Measurements from ENCODE around the gene MYH9.
"Not testable (repeated sequence)": the region's sequence is repeated elsewhere in the genome, so short reads cannot be mapped to it uniquely, and the experiment has no call there.

Gene MYH9

GRCh38 chr22:36294801-36295200, 93.0 kb downstream of the MYH9 start:
- no peak for TF ChIP-seq CTCF (IDR thresholded peaks at IDR 0.05)
- no peak for DNase-seq (ENCODE audit: low spot score)
- H3K27ac ChIP-seq: no peak overlapping the region
- no peak overlapping the region for H3K4me3 ChIP-seq

GRCh38 chr22:36294293-36294620, 93.5 kb downstream of the MYH9 start:
- Histone ChIP-seq H3K27ac (no peak overlapping the region), H3K4me3 (no peak overlapping the region)
- DNase-seq (ENCODE audit: low spot score): no peak
- no peak for TF ChIP-seq CTCF (IDR thresholded peaks at IDR 0.05)

- no peak for TF ChIP-seq CTCF (IDR thresholded peaks at IDR 0.05)
- DNase-seq (ENCODE audit: low spot score): no peak
- Histone ChIP-seq H3K4me3 (no peak overlapping the region), H3K27ac (no peak overlapping the region)
Measured at GRCh38 chr22:36293606-36294292, 94.0 kb downstream of the MYH9 start.

- H3K4me3 ChIP-seq: no peak overlapping the region
- no peak overlapping the region for H3K27ac ChIP-seq
- no peak for TF ChIP-seq CTCF (IDR thresholded peaks at IDR 0.05)
- no peak for DNase-seq (ENCODE audit: low spot score)
Measured at GRCh38 chr22:36292823-36293530, 94.8 kb downstream of the MYH9 start.

GRCh38 chr22:36291831-36292740, 95.7 kb downstream of the MYH9 start:
- no peak overlapping the region for H3K4me3 ChIP-seq
- no peak for DNase-seq (ENCODE audit: low spot score)
- TF ChIP-seq CTCF (IDR thresholded peaks at IDR 0.05): no peak
- no peak overlapping the region for H3K27ac ChIP-seq

- DNase-seq (ENCODE audit: low spot score); H3K4me3 ChIP-seq; H3K27ac ChIP-seq: not testable (repeated sequence)
Measured at GRCh38 chr22:36290391-36291075, 97.2 kb downstream of the MYH9 start.

- not testable (repeated sequence) for DNase-seq (ENCODE audit: low spot score); H3K4me3 ChIP-seq
- H3K27ac ChIP-seq: peak overlapping the region in 1 of 2 donors; percentile 11
Measured at GRCh38 chr22:36289948-36290371, 97.8 kb downstream of the MYH9 start.

Data from coronary artery (tissue), 2 donors.